ENCODE data around the gene NKX1-1. TPM values are rescaled to one million over a fixed set of nuclear protein-coding genes. Genes with fewer than 3 reads are reported as not detected.

Gene NKX1-1
- total and polyA plus RNA-seq, 2 of the 8 experiments (the other 6 are each of a cell fraction or from before 2014, with no cell fraction given), result not detected

- no peak for TF ChIP-seq KDM5A (IDR thresholded peaks at IDR 0.05; ENCODE audit: low read length)
- TF ChIP-seq, protein P1, sequence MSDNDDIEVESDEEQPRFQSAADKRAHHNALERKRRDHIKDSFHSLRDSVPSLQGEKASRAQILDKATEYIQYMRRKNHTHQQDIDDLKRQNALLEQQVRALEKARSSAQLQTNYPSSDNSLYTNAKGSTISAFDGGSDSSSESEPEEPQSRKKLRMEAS (IDR thresholded peaks at IDR 0.05), result no peak
- no peak for TF ChIP-seq ASH2L (IDR thresholded peaks at IDR 0.05; ENCODE audit: low read length)
- no peak for TF ChIP-seq JUN (IDR thresholded peaks at IDR 0.05; ENCODE audit: low read depth, low read length)
- TF ChIP-seq CEBPB (IDR thresholded peaks at IDR 0.05; ENCODE audit: low read depth, low read length), result no peak
These were observed 1.6 kb upstream of the NKX1-1 start (continued) for GRCh38 chr4:1407657-1408333.

Measured in H1 (cell line).